RWPE2 (cell line): ENCODE results near the gene BMP7.

Source experiments
- ATAC-seq: fragments of 200-7000 bp; cut with Tn5 transposase; 3 replicates; pipeline ENCODE4 v1.9.1; 2021; ENCODE audit warnings: low read depth
- DNase-seq: peaks from one replicate; pipeline ENCODE4 v3.0.0-alpha.2; 2020; ENCODE audit warnings: low spot score
- H3K27ac ChIP-seq: fragments of 450-650 bp; 2 replicates; pipeline ENCODE4 v1.5.1; 2017; ENCODE audit warnings: mild to moderate bottlenecking; ENCODE audit not compliant: poor library complexity, severe bottlenecking
- H3K27me3 ChIP-seq: fragments of 250-450 bp; sonication (Bioruptor Pico); 2 replicates; pipeline ENCODE4 v1.5.1; 2021; ENCODE audit warnings: mild to moderate bottlenecking, moderate library complexity; ENCODE audit not compliant: insufficient read depth, poor library complexity, severe bottlenecking
- H3K36me3 ChIP-seq: fragments of 250-450 bp; sonication (Bioruptor Pico); 2 replicates; pipeline ENCODE4 v1.5.1; 2020; ENCODE audit warnings: low read depth, mild to moderate bottlenecking, moderate library complexity
- H3K4me1 ChIP-seq: fragments of 250-450 bp; sonication (Bioruptor Pico); 2 replicates; pipeline ENCODE4 v1.5.1; 2021; ENCODE audit warnings: mild to moderate bottlenecking, moderate library complexity; ENCODE audit not compliant: insufficient read depth, poor library complexity, severe bottlenecking
- H3K4me3 ChIP-seq: fragments of 250-450 bp; sonication (Bioruptor Pico); 2 replicates; pipeline ENCODE4 v1.5.1; 2021; ENCODE audit warnings: mild to moderate bottlenecking, moderate library complexity; ENCODE audit not compliant: severe bottlenecking
- H3K9me3 ChIP-seq: fragments of 250-450 bp; sonication (Bioruptor Pico); 2 replicates; pipeline ENCODE4 v1.5.1; 2021; ENCODE audit warnings: mild to moderate bottlenecking, moderate library complexity; ENCODE audit not compliant: severe bottlenecking
- TF ChIP-seq, protein P1 (sequence below): fragments of 450-650 bp; IDR thresholded peaks from one replicate; pipeline ENCODE4 v1.5.1; 2017; ENCODE audit warnings: mild to moderate bottlenecking, moderate library complexity; ENCODE audit not compliant: poor library complexity, severe bottlenecking

The BMP7 gene

DNA sequence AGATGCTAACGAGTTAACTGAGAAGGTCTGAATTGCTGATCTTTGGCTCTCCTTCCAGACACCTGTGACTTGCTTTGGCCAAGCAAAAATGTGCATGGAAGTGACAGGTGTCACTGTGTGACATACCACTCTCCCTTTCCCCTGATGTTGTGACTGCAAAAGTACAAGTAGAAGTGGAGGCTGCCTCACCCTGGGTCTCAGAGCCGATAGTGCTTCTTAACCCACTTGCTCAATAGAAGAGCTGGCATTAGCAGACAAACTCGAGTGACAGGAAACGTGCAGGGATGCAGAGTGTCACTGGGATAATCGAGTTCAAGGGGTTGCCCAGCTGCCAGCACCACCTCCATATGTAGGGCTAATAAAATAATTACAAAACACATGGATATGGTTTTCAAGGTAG lies 46.8 kb upstream of the BMP7 start:
- Histone ChIP-seq H3K9me3 (no peaks in the 10 kb centered on the region), H3K4me3 (no peak overlapping the region), H3K4me1 (no peaks in the 10 kb centered on the region), H3K36me3 (no peaks in the 10 kb centered on the region), H3K27me3 (peaks cover 59% of the 10 kb centered on the region), H3K27ac (no peak overlapping the region)
- ATAC-seq = no peak
- no peak for DNase-seq
- TF ChIP-seq, protein P1, sequence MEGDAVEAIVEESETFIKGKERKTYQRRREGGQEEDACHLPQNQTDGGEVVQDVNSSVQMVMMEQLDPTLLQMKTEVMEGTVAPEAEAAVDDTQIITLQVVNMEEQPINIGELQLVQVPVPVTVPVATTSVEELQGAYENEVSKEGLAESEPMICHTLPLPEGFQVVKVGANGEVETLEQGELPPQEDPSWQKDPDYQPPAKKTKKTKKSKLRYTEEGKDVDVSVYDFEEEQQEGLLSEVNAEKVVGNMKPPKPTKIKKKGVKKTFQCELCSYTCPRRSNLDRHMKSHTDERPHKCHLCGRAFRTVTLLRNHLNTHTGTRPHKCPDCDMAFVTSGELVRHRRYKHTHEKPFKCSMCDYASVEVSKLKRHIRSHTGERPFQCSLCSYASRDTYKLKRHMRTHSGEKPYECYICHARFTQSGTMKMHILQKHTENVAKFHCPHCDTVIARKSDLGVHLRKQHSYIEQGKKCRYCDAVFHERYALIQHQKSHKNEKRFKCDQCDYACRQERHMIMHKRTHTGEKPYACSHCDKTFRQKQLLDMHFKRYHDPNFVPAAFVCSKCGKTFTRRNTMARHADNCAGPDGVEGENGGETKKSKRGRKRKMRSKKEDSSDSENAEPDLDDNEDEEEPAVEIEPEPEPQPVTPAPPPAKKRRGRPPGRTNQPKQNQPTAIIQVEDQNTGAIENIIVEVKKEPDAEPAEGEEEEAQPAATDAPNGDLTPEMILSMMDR = no peak

DNA sequence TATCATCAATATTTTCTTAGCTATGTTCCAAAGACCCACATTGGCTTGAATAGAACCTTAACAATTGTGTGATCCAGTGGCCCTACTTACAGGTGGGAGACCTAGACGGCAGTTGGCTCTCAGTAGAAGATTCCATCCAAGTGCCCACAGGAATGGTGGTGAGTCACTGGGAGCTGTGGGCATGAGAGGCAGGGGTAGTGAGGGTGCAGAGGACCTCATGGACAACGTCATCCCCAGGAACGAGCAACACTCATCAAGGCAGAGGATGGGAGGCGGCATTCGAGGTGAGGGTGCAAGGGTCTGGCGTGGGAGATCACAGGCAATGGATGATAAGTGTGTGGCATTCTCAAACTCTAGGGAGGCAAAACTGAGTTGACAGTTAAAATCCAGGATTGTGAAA lies 45.7 kb upstream of the BMP7 start:
- H3K27me3 ChIP-seq = peaks cover 70% of the 10 kb centered on the region
- no peaks in the 10 kb centered on the region for H3K4me1 ChIP-seq
- H3K27ac ChIP-seq = no peak overlapping the region
- H3K36me3 ChIP-seq = no peaks in the 10 kb centered on the region
- no peak for ATAC-seq
- TF ChIP-seq, protein P1 = no peak
- H3K9me3 ChIP-seq = no peaks in the 10 kb centered on the region
- peak; percentile 67 for DNase-seq
- H3K4me3 ChIP-seq = no peak overlapping the region

- Histone ChIP-seq H3K27ac (no peak overlapping the region), H3K9me3 (no peaks in the 10 kb centered on the region), H3K27me3 (peaks cover 78% of the 10 kb centered on the region), H3K4me3 (no peak overlapping the region), H3K4me1 (no peaks in the 10 kb centered on the region), H3K36me3 (no peaks in the 10 kb centered on the region)
- DNase-seq (peak; percentile 61), ATAC-seq (no peak)
- TF ChIP-seq, protein P1 = no peak
These were observed 44.5 kb upstream of the BMP7 start for GRCh38 chr20:57310821-57311514.

- Histone ChIP-seq H3K4me1 (no peaks in the 10 kb centered on the region), H3K27me3 (peaks cover 88% of the 10 kb centered on the region), H3K9me3 (no peaks in the 10 kb centered on the region), H3K36me3 (no peaks in the 10 kb centered on the region), H3K27ac (no peak overlapping the region), H3K4me3 (no peak overlapping the region)
- no peak for ATAC-seq
- TF ChIP-seq, protein P1 = no peak
- DNase-seq = peak; percentile 68
These were observed 43.2 kb upstream of the BMP7 start for GRCh38 chr20:57309544-57310115.
